Measurements from ENCODE around the gene MAPK6. TPM values are rescaled to one million over a fixed set of nuclear protein-coding genes. Genes with fewer than 3 reads are reported as not detected.
"Not testable (repeated sequence)": the region's sequence is repeated elsewhere in the genome, so short reads cannot be mapped to it uniquely, and the experiment has no call there.

Gene MAPK6
- total RNA-seq, 1 donor from 2014 or later: 67.2 TPM

DNA sequence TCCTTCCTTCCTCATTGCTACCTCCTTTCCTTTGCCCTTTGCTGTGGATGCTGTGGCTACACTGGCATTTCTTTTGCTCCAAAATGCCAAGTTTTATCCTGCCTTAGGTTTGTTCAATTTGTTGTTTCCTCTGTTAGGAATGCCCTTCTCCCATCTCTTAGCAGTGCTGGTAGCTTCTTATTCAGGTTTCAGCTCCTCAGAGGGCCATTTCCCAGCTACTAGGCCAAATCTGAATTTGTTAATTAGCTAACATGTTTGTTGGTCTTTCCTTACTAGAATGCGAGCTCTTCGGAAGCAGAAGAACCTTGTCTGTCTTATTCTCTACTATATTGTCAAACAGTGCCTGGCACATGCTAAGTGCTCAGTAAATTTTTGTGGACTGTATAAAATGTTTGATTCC, 11.0 kb downstream of the MAPK6 start:
- Histone ChIP-seq H3K27me3 (ENCODE audit: control insufficient read depth, insufficient read depth, low read length) (no peaks in the 10 kb centered on the region), H3K36me3 (ENCODE audit: control insufficient read depth, insufficient read depth, low read length) (no peaks in the 10 kb centered on the region), H3K4me3 (ENCODE audit: low read depth, low read length) (no peak overlapping the region)
- DNase-seq (ENCODE audit: low read depth): no peak
- TF ChIP-seq, protein P1, sequence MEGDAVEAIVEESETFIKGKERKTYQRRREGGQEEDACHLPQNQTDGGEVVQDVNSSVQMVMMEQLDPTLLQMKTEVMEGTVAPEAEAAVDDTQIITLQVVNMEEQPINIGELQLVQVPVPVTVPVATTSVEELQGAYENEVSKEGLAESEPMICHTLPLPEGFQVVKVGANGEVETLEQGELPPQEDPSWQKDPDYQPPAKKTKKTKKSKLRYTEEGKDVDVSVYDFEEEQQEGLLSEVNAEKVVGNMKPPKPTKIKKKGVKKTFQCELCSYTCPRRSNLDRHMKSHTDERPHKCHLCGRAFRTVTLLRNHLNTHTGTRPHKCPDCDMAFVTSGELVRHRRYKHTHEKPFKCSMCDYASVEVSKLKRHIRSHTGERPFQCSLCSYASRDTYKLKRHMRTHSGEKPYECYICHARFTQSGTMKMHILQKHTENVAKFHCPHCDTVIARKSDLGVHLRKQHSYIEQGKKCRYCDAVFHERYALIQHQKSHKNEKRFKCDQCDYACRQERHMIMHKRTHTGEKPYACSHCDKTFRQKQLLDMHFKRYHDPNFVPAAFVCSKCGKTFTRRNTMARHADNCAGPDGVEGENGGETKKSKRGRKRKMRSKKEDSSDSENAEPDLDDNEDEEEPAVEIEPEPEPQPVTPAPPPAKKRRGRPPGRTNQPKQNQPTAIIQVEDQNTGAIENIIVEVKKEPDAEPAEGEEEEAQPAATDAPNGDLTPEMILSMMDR (IDR thresholded peaks at IDR 0.05; ENCODE audit: insufficient read depth, low read length, poor library complexity, severe bottlenecking): no peak

DNA sequence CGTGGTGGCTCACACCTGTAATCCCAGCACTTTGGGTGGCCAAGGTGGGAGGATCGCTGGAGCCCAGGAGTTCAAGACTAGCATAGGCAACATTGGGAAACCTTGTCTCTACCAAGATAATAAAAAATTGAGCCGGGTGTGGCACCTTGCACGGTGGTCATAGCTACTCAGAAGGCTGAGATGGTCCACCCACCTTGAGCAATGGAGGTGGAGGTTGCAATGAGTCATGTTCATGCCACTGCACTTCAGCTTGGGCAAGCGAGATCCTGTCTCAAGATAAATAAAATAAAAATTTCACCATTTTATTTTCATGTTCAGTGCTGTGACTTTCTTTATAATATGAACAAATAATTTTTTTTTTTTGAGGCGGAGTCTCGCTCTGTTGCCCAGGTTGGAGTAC, 12.5 kb downstream of the MAPK6 start:
- H3K4me3 ChIP-seq (ENCODE audit: low read depth, low read length): no peak overlapping the region
- no peak for DNase-seq (ENCODE audit: low read depth)
- no peaks in the 10 kb centered on the region for H3K36me3 ChIP-seq (ENCODE audit: control insufficient read depth, insufficient read depth, low read length)
- no peaks in the 10 kb centered on the region for H3K27me3 ChIP-seq (ENCODE audit: control insufficient read depth, insufficient read depth, low read length)
- TF ChIP-seq, protein P1 (IDR thresholded peaks at IDR 0.05; ENCODE audit: insufficient read depth, low read length, poor library complexity, severe bottlenecking): no peak

GRCh38 chr15:52037889-52038505, 19.0 kb downstream of the MAPK6 start:
- no peaks in the 10 kb centered on the region for H3K27me3 ChIP-seq (ENCODE audit: control insufficient read depth, insufficient read depth, low read length)
- H3K36me3 ChIP-seq (ENCODE audit: control insufficient read depth, insufficient read depth, low read length): no peaks in the 10 kb centered on the region
- DNase-seq (ENCODE audit: low read depth): no peak
- TF ChIP-seq, protein P1 (IDR thresholded peaks at IDR 0.05; ENCODE audit: insufficient read depth, low read length, poor library complexity, severe bottlenecking): no peak
- H3K4me3 ChIP-seq (ENCODE audit: low read depth, low read length): no peak overlapping the region

GRCh38 chr15:52039925-52040781, 21.1 kb downstream of the MAPK6 start:
- TF ChIP-seq, protein P1 (IDR thresholded peaks at IDR 0.05; ENCODE audit: insufficient read depth, low read length, poor library complexity, severe bottlenecking): no peak
- Histone ChIP-seq H3K27me3 (ENCODE audit: control insufficient read depth, insufficient read depth, low read length) (no peaks in the 10 kb centered on the region), H3K4me3 (ENCODE audit: low read depth, low read length) (no peak overlapping the region), H3K36me3 (ENCODE audit: control insufficient read depth, insufficient read depth, low read length) (no peaks in the 10 kb centered on the region)
- no peak for DNase-seq (ENCODE audit: low read depth)

DNA sequence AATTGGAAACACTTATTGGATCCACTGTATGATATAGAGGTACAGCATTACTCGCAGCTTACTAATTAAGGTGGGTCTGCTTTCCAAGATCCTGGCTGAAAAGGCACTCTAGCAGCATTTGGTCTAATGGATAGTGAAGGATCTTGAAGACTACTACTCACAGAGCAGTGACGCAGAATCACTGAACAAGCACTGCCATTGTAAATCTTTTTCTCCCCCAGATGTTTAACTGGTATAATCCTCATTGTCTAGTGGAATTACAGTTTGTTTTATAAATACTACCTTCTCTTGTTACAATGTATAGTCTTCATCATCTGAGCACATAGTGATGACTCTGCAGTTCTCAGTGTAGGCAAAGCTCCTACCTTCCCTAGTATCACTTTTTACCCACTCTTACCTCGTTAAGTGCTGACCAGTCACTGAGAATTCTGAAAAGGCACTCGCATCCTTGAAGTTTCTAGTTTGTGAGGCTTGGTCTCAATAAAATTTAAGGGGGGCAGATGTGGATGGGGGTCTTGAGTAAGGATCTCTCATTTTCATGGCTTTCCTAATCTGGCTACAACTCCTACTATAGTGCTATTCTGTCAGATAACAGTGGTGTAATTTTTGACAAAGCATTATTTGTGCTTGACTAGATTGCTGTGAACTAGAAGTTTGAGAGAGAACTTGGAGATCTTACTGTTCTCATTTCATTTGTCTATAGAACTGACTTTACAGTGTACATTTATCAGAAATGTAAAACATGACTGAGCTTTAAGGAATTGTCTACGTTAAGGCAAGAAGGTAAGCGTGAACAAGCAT, 23.2 kb downstream of the MAPK6 start:
- TF ChIP-seq, protein P1 (IDR thresholded peaks at IDR 0.05; ENCODE audit: insufficient read depth, low read length, poor library complexity, severe bottlenecking): no peak
- DNase-seq (ENCODE audit: low read depth): no peak
- no peaks in the 10 kb centered on the region for H3K27me3 ChIP-seq (ENCODE audit: control insufficient read depth, insufficient read depth, low read length)
- no peak overlapping the region for H3K4me3 ChIP-seq (ENCODE audit: low read depth, low read length)
- no peaks in the 10 kb centered on the region for H3K36me3 ChIP-seq (ENCODE audit: control insufficient read depth, insufficient read depth, low read length)

DNA sequence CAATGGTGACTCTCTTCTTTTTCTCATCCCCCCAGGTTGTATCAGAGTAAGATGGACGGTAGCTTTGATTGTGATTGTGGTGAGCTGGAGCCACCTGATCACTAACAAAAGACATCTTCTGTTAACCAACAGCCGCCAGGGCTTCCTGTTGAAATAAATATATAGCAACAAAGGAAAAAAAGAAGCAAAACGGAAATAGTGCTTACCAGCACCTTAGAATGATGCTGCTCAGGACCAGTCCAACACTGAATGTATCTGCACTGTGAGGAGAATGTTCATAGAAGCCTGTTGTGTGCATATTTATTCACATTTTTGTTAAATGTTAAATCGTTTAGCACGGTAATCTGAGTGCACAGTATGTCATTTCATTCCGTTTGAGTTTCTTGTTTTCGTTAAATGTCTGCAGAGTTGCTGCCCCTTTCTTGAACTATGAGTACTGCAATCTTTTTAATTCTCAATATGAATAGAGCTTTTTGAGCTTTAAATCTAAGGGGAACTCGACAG, 26.8 kb downstream of the MAPK6 start:
- DNase-seq (ENCODE audit: low read depth); H3K36me3 ChIP-seq (ENCODE audit: control insufficient read depth, insufficient read depth, low read length); H3K27me3 ChIP-seq (ENCODE audit: control insufficient read depth, insufficient read depth, low read length); H3K4me3 ChIP-seq (ENCODE audit: low read depth, low read length): not testable (repeated sequence)

DNA sequence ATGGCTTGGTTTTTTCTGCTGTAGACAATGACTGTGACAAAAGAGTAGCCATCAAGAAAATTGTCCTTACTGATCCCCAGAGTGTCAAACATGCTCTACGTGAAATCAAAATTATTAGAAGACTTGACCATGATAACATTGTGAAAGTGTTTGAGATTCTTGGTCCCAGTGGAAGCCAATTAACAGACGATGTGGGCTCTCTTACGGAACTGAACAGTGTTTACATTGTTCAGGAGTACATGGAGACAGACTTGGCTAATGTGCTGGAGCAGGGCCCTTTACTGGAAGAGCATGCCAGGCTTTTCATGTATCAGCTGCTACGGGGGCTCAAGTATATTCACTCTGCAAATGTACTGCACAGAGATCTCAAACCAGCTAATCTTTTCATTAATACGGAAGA, 27.5 kb downstream of the MAPK6 start:
- not testable (repeated sequence) for H3K36me3 ChIP-seq (ENCODE audit: control insufficient read depth, insufficient read depth, low read length); H3K27me3 ChIP-seq (ENCODE audit: control insufficient read depth, insufficient read depth, low read length); DNase-seq (ENCODE audit: low read depth)

More for the DNA sequence above, 27.5 kb downstream of the MAPK6 start:
- H3K4me3 ChIP-seq (ENCODE audit: low read depth, low read length): not testable (repeated sequence)
